ENCODE results near the gene FOXB2. TPM values are rescaled to one million over a fixed set of nuclear protein-coding genes. Genes with fewer than 3 reads are reported as not detected.
"Not testable (repeated sequence)": the region's sequence is repeated elsewhere in the genome, so short reads cannot be mapped to it uniquely, and the experiment has no call there.

Gene FOXB2
- total RNA-seq, 2 donors from 2014 or later, result not detected

DNA sequence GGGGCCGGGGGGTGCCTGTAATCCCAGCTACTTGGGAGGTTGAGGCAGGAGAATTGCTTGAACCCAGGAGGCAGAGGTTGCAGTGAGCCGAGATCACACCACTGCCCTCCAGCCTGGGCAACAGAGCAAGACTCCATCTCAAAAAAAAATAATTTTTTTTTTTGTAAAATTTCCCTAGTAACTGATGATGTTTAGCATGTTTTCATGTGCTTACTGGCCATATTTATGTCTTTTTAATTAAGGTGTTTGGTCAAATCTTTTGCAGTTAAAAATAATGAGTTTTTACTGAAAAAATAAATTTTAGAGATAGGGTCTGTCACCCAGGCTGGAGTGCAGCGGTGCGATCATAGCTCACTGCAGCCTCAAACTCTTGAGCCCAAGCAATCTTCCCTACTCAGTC is 24.3 kb downstream of the FOXB2 start:
- DNase-seq; H3K4me3 Mint-ChIP-seq; H3K9me3 ChIP-seq (ENCODE audit: control insufficient read depth, low read length, poor library complexity, severe bottlenecking); H3K4me1 Mint-ChIP-seq; H3K27ac Mint-ChIP-seq; ATAC-seq; H3K36me3 Mint-ChIP-seq (ENCODE audit: low read depth): not testable (repeated sequence)
- H3K27me3 Mint-ChIP-seq, result peaks cover 25% of the 10 kb centered on the region

DNA sequence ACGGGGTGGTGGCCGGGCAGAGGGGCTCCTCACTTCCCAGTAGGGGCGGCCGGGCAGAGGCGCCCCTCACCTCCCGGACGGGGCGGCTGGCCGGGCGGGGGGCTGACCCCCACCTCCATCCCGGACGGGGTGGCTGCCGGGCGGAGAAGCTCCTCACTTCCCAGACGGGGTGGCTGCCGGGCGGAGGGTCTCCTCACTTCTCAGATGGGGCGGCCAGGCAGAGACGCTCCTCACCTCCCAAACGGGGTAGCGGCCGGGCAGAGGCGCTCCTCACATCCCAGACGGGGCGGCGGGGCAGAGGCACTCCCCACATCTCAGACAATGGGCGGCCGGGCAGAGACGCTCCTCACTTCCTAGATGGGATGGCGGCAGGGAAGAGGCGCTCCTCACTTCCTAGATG is 41.2 kb downstream of the FOXB2 start:
- not testable (repeated sequence) for H3K9me3 ChIP-seq (ENCODE audit: control insufficient read depth, low read length, poor library complexity, severe bottlenecking); ATAC-seq; H3K36me3 Mint-ChIP-seq (ENCODE audit: low read depth); H3K4me1 Mint-ChIP-seq; DNase-seq; H3K4me3 Mint-ChIP-seq; H3K27ac Mint-ChIP-seq
- H3K27me3 Mint-ChIP-seq, result peaks cover 19% of the 10 kb centered on the region

GRCh38 chr9:77063645-77064285 is 44.3 kb downstream of the FOXB2 start:
- ATAC-seq (no peak), DNase-seq (no peak)
- H3K4me3 Mint-ChIP-seq, result no peak overlapping the region
- H3K36me3 Mint-ChIP-seq (ENCODE audit: low read depth), result peaks cover 3% of the 10 kb centered on the region
- H3K27ac Mint-ChIP-seq, result no peak overlapping the region
- H3K4me1 Mint-ChIP-seq, result no peaks in the 10 kb centered on the region
- peaks cover 14% of the 10 kb centered on the region for H3K27me3 Mint-ChIP-seq
- no peaks in the 10 kb centered on the region for H3K9me3 ChIP-seq (ENCODE audit: control insufficient read depth, low read length, poor library complexity, severe bottlenecking)

- H3K27ac Mint-ChIP-seq, result no peak overlapping the region
- no peak overlapping the region for H3K4me3 Mint-ChIP-seq
- H3K9me3 ChIP-seq (ENCODE audit: control insufficient read depth, low read length, poor library complexity, severe bottlenecking), result no peaks in the 10 kb centered on the region
These were observed 46.9 kb downstream of the FOXB2 start for GRCh38 chr9:77066388-77066787.

More at GRCh38 chr9:77066388-77066787, 46.9 kb downstream of the FOXB2 start:
- H3K36me3 Mint-ChIP-seq (ENCODE audit: low read depth), result no peaks in the 10 kb centered on the region
- DNase-seq (no peak), ATAC-seq (no peak)
- peaks cover 19% of the 10 kb centered on the region for H3K27me3 Mint-ChIP-seq
- no peaks in the 10 kb centered on the region for H3K4me1 Mint-ChIP-seq

Other genes with a start within 250 kb of the FOXB2 start
- gene PRUNE2, start 113.5 kb upstream of the FOXB2 start, total RNA-seq, result under 1 TPM in 1 of 2 donors, not detected in 1; 0.40 TPM
- gene VPS13A, start 157.9 kb downstream of the FOXB2 start, total RNA-seq, result 10 to 100 TPM; 43.8 to 61.9 TPM

Data from T-helper 17 cell (primary cell).